ENCODE measurements around the gene ESPNL.

GRCh38 chr2:238131761-238132462 lies 31.8 kb downstream of the ESPNL start:
- TF ChIP-seq POLR2A (IDR thresholded peaks at IDR 0.05) = no peak
- TF ChIP-seq CTCF (IDR thresholded peaks at IDR 0.05 in 8 of 11, conservative IDR thresholded peaks at IDR 0.05 in 3 of 11) = no peak

Data from spleen (tissue), 7 donors.